ENCODE data around the gene MAPK12.

The MAPK12 gene

GRCh38 chr22:50261615-50262459 is at the start of gene MAPK12:
Gene MAPK12 (minus strand): TSS chr22:50261683. CDS start chr22:50261509, 174 bp downstream.
- DNase-seq: no peak

- DNase-seq: no peak
Measured at GRCh38 chr22:50310949-50311444, 49.5 kb upstream of the MAPK12 start.

DNA sequence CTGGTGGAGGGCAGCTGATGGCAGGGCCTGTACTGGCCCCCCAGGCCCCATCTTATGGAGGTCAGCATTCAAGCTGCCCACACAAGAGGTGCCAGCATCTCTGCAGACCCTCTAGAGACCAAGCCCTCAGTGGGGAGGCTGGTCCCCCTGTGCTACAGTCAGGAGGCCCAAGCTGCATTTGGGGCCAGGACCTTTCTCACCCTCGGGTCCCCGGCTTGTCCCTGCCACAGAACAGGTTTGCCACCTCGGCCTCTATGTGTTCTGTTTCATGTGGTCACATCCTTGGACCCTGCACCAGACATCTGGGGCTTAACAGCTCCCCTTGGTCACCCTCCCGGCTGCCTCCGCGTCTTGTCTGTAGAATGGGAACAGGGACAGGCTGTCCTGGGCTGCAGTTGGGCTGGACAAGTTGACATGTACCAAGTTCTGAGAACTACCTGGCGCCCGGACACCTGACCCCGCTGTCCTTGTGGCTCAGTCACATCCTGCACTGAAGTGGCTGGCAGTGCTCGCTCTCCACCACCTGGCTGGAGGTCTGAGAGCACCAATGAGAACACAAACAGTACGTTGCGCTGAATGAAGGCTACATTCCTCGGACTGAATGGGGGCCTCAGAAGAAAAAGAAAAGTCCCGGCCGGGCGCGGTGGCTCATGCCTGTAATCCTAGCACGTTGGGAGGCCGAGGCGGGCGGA is 48.7 kb upstream of the MAPK12 start:
- DNase-seq: no peak

DNA sequence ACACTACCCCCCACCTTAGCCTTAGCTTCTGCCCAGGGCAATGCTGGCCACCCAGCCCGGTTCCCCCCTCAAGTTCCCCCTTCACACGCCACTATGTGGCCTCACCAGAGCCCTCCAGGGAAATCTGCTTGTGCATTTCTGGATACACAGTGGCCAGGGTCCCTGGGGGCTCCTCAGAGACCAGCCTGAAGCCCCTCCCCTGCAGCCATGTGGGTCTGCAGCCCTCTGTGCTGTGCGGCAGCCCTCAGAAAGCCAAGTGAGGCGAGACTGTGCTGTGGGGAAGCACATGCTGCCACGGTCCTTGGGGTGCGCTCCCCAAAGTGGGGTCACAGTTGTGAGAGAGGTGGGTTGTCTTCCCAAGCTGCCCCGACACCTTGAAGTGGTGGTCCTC is 48.1 kb upstream of the MAPK12 start:
- DNase-seq: no peak

DNA sequence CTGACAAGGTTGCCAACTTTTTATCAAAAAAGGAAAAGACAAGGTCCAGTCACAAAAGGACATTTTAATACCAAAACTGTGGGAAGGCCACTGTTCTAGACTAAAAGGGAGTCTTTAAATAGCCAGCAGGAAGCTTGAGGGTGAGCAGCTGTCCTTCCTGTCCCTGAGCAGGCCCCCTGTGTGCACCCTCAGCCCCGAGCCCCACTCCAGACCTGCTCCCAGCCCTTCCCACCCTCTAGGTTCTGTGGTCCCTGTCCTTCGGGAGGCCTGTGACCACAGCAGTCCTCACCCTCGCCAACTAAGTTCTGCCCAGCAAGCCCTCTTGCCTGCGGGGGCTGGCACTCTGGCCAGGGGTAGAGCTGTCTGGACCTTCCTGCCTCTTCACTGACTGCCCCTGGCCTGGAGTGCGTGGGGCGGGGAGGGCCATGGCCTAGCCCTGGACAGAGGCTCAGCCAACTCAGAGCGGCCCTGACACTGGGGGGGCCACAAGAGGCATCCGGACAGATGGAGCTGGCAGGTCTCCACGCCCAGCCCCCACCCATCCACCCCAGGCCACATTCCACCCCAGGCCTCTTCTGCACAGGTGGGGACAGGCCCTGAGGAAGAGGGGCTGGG is 47.6 kb upstream of the MAPK12 start:
- DNase-seq: no peak

DNA sequence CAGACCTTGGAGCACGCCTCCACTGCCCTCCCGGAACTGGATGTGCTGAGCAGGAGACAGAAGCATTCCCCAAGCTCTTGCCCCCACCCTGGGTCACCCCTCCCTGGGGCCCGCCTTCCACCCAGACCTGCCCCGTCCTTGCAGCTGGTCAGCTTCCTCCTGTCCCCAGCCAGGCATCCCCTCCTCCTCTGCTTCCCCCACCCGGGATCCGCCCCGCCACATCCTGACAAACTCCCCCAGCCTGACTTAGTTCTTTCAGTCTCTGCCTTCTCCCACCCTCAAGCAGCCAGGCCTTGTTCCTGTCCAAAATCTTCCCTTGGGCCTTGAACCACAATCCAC is 47.1 kb upstream of the MAPK12 start:
- no peak for DNase-seq

DNA sequence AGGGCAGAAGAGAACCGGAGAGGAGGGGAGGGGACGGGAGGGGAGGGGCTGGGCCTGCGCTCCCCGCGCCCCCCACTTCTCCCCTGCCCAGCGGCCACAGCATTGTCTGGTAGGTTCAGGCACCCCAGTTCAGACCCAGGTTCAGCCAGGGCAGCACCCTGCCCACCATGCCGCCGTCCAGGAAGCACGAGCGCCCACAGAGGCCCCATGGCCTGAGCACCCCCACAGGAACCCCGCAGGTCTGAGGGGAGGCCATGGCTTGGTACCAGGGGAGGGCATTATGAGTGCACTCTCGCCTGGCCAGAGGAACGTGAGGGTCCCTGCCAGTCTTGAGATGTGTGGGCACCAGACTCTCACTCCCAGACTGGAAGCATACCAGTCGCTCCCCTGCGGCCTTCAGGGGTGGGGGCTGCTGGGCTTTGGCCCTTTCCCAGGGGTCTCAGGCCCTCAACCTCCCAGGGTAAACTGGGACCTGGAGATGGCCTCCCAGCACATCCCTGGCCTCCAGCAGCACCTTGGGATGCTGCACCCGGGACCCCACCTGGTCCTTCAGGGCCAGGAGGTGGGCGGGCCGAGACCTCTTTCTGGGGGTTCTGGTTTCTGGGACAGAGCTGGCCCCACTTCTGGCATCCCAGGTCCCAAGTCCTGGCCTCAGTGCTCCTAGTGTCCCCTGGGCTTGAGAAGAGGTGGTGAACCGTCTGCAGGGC is 46.6 kb upstream of the MAPK12 start:
- DNase-seq: no peak

DNA sequence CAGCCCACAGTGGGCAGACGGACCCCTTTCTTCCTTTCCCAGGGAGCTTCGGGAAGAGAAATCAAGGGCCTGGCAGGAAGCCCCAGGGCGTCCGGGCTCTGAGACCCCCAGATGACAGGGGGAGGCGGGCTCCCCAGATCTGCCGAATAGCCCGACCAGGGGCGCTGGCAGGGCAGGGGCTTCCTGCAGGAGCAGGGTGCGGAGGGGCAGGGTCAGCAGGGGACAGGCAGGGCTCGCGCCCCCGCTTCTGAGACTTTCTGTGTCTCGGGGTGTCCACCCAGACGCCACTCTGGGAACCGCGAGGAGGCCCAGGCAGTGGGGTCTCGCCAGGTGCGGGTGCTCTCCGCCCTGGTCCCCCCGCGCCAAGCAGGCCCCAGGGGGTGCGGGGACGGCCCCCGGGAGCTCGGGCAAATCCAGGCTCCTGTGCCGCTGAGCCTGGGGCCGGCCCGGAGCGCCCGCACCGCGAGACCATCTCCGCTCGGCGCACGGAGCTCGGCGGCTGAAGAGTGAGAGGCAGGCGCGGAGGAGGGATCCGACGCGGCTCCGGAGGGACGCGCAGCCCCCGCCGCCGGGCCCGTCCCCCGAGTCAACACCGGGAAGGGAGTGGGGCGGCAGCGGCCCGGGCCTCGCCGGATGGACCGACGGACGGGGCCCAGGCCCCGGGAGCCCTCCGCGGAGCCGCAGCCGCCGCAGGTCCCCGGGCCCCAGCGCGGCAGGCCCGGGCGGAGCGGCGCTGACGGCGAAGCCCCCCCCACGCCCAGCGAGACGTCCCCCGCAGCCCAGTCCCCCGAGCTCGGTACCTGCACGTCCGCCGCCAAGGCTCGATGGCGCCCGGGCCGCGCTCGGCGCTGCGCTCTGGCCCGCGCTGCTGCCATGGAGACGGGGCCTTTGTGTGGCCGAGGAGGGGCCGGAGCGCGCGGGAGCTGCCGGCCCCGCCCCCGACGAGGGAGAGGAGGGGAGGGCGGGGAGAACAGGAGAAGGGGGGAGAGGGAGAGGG is 45.6 kb upstream of the MAPK12 start, which contains the start of gene PLXNB2:
TSS of gene PLXNB2 (minus strand) at position 894 of the 997 bp plus-strand sequence. CDS start 17,062 bp downstream, outside the sequence.
- DNase-seq: peak; percentile 11

- no peak for DNase-seq
Measured at GRCh38 chr22:50305923-50306566, 44.6 kb upstream of the MAPK12 start.

DNA sequence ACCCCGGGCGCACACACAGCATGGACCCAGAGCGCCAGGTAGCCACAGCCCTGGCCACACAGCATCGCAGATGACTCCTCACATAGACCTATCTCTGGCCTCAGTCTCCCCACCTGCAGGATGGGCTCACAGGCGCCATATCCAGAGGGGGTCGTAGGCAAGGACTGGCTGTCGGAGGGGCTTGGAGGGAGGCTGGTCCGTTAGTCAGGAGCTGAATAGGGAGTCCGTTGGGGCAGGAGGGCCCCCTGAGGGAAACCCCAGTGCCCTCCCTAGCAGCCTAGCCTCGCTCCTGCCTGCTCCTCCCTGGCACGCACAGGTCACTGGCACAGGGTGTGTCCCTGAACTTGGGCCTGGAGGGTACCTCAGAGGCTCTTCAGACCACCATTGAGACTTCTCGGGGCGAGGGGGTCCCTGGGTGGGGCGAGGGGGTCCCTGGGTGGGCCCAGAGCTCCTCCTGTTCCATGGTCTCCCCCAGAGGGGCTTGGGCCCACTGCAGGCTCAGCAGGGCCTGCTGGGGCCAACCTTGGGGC is 44.0 kb upstream of the MAPK12 start:
- DNase-seq: no peak

GRCh38 chr22:50304528-50305392 is 43.3 kb upstream of the MAPK12 start:
- DNase-seq: no peak

- no peak for DNase-seq
Measured at GRCh38 chr22:50303848-50304527, 42.5 kb upstream of the MAPK12 start.

DNA sequence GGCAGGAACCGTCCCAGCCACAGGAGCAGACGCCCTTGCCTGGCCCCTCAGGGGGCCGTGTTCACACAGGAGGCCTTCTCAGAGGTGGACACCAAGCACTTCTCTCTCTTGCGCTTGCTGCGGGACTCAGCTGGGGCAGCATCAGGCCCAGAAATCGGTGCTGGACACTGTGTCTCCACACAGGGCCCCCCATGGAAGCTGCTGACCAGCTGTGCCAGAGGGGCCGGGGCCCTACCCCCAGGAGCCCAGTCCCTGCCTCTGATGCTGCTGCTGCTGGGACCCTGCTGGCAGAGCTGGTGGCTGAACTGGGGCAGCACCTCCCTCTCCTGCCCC is 42.0 kb upstream of the MAPK12 start:
- DNase-seq: no peak

DNA sequence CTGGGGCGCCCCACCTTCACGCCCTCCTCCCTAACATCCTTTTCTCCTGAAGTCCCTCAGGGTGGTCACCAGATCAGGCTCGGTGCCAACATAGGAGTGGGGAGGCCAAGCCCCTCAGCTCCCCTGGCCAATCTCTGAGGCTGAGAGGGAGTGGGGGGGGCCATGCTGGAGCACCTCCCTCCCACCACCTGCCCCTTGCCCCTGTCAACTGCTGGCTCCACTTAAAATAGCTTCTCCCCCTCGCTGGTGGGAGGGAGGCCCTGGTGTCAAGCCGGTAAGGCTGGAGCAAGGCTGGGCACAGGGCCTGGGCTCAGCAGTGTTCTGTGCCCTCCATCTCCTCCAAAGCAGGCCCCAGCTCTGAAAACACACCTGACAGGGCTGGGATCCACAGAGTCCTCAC is 41.1 kb upstream of the MAPK12 start:
- no peak for DNase-seq

- DNase-seq: no peak
Measured at GRCh38 chr22:50302041-50302541, 40.6 kb upstream of the MAPK12 start.

DNA sequence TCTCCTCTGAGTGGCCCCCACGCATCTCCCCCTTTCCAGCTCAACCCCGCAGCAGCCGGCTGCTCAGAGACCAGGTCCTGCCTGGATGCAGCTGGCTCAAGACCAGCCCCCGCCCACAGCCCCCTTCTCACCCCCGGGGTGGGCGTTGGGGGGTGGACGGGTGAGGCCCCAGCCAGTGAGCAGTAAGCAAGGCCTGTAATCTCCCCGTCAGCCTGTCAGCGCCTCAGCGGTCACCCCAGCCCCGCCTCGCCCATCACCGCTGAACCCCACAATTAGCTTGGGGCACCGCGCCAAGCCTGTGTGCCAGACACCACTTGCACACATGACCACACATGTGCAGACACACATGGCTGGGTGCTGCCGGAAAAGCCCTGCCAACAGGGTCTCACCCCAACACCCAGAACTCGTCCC is 40.1 kb upstream of the MAPK12 start:
- peak; percentile 50 for DNase-seq

- DNase-seq: no peak
Measured at GRCh38 chr22:50300620-50301257, 39.3 kb upstream of the MAPK12 start.

GRCh38 chr22:50299785-50300619 is 38.5 kb upstream of the MAPK12 start:
- no peak for DNase-seq
